RWPE1 (cell line): ENCODE measurements around the gene ENAH.

Source experiments
- CTCF ChIA-PET: fragments of 350-600 bp; sonication (Branson Sonifier 250); formaldehyde crosslinking; extraction: SDS; loops from one replicate; lab custom pipeline; 2021; lab: Yijun Ruan, JAX
- POLR2A ChIA-PET: fragments of 400-600 bp; formaldehyde crosslinking; extraction: SDS; loops from one replicate; lab custom pipeline; 2020; ENCODE audit warnings: antibody characterized with exemption; ENCODE audit not compliant: low non-redundant PET; lab: Yijun Ruan, JAX
- DNase-seq: peaks from one replicate; pipeline ENCODE4 v3.0.0; 2012; ENCODE audit warnings: low spot score
- H3K27ac ChIP-seq: fragments of 450-650 bp; 2 replicates; pipeline ENCODE4 v1.5.1; 2017
- CTCF ChIP-seq: fragments of 450-650 bp; conservative IDR thresholded peaks from 2 replicates; pipeline ENCODE4 v1.5.1; 2017; ENCODE audit warnings: low read depth, mild to moderate bottlenecking

ENAH gene

GRCh38 chr1:225534135-225534534 is 118.8 kb downstream of the ENAH start:
- no peak for DNase-seq
- POLR2A ChIA-PET: no interaction called here
- CTCF ChIA-PET: interaction anchor here (0.6 kb wide), 1 partner anchor 104 kb away, joined by 3 read pairs; no protein-coding TSS in a partner anchor

GRCh38 chr1:225533238-225533637 is 119.7 kb downstream of the ENAH start:
- H3K27ac ChIP-seq: no peak overlapping the region

More at GRCh38 chr1:225534135-225534534, 118.8 kb downstream of the ENAH start:
- no peak overlapping the region for H3K27ac ChIP-seq
- no peak for TF ChIP-seq CTCF

GRCh38 chr1:225532240-225532944 is 120.5 kb downstream of the ENAH start:
- POLR2A ChIA-PET: no interaction called here
- no peak for TF ChIP-seq CTCF

More at GRCh38 chr1:225533238-225533637, 119.7 kb downstream of the ENAH start:
- TF ChIP-seq CTCF: no peak
- POLR2A ChIA-PET: no interaction called here
- CTCF ChIA-PET: no interaction called here
- DNase-seq: no peak

GRCh38 chr1:225529726-225530125 is 123.2 kb downstream of the ENAH start:
- no peak for DNase-seq
- ChIA-PET POLR2A (no interaction called here), CTCF (interaction anchor here (0.5 kb wide), 1 partner anchor 9 kb away, joined by 3 read pairs; no protein-coding TSS in a partner anchor)
- no peak overlapping the region for H3K27ac ChIP-seq
- no peak for TF ChIP-seq CTCF

More at GRCh38 chr1:225532240-225532944, 120.5 kb downstream of the ENAH start:
- H3K27ac ChIP-seq: no peak overlapping the region
- CTCF ChIA-PET: no interaction called here
- DNase-seq: no peak

GRCh38 chr1:225527575-225527974 is 125.3 kb downstream of the ENAH start:
- POLR2A ChIA-PET: interaction anchor here (0.6 kb wide), 1 partner anchor 227 kb away, joined by 5 read pairs; no protein-coding TSS in a partner anchor
- CTCF ChIA-PET: interaction anchor here (0.7 kb wide), 1 partner anchor 1233 kb away, joined by 3 read pairs; no protein-coding TSS in a partner anchor
- no peak overlapping the region for H3K27ac ChIP-seq
- TF ChIP-seq CTCF: no peak
- no peak for DNase-seq

GRCh38 chr1:225526878-225527277 is 126.0 kb downstream of the ENAH start:
- DNase-seq: no peak
- POLR2A ChIA-PET: interaction anchor here (0.6 kb wide), 1 partner anchor 228 kb away, joined by 5 read pairs; no protein-coding TSS in a partner anchor
- CTCF ChIA-PET: no interaction called here
- TF ChIP-seq CTCF: no peak
- H3K27ac ChIP-seq: no peak overlapping the region
